IMR-90 (cell line): ENCODE results near the gene GOLT1A. TPM values are rescaled to one million over a fixed set of nuclear protein-coding genes. Genes with fewer than 3 reads are reported as not detected.
A peak's percentile ranks its signal among the peaks of the same experiment; 100 is the strongest.

ENCODE experiments used
- ATAC-seq: fragments of 200-7000 bp; cut with Tn5 transposase; 2 replicates; pipeline ENCODE4 v1.9.1; 2020; ENCODE audit warnings: low read depth, mild to moderate bottlenecking, moderate library complexity
- BruUV-seq: library from RNA; stranded (reverse); fragments of 400-500 nt; replicated peaks from 2 replicates; lab custom pipeline; 2021; lab: Mats Ljungman, UMichigan
- CTCF ChIA-PET: fragments of 300-600 bp; formaldehyde crosslinking; extraction: SDS; loops from one replicate; lab custom pipeline; 2021; ENCODE audit warnings: antibody characterized with exemption; lab: Yijun Ruan, JAX
- POLR2A ChIA-PET: fragments of 300-600 bp; sonication (Branson Sonifier 250); formaldehyde crosslinking; loops from one replicate; lab custom pipeline; 2022; ENCODE audit warnings: antibody characterized with exemption; ENCODE audit not compliant: unreplicated experiment; lab: Charles Lee
- DNase-seq: peaks from one replicate; pipeline ENCODE4 v3.0.0; 2013
- H2AFZ ChIP-seq: replicated peaks from 2 replicates; pipeline ENCODE3; 2013; ENCODE audit warnings: low read length, mild to moderate bottlenecking; ENCODE audit not compliant: poor library complexity
- H2AK5ac ChIP-seq: 2 replicates; pipeline ENCODE4 v1.6.1; 2013; ENCODE audit warnings: low read depth, low read length, inconsistent platforms
- H2AK9ac ChIP-seq: replicated peaks from 2 replicates; pipeline ENCODE3; 2013; ENCODE audit warnings: mild to moderate bottlenecking, low read depth, low read length, moderate library complexity; ENCODE audit not compliant: poor library complexity
- H2BK120ac ChIP-seq: 2 replicates; pipeline ENCODE4 v1.6.1; 2013; ENCODE audit warnings: low read depth, low read length, inconsistent platforms
- H2BK15ac ChIP-seq: 3 replicates; pipeline ENCODE4 v1.6.1; 2013; ENCODE audit warnings: low read depth, low read length, inconsistent platforms
- H2BK20ac ChIP-seq: 2 replicates; pipeline ENCODE4 v1.6.1; 2013; ENCODE audit warnings: low read depth, mild to moderate bottlenecking, inconsistent platforms, low read length, moderate library complexity
- H2BK5ac ChIP-seq: 2 replicates; pipeline ENCODE4 v1.6.1; 2013; ENCODE audit warnings: mild to moderate bottlenecking, low read depth, low read length, inconsistent platforms; ENCODE audit not compliant: poor library complexity, severe bottlenecking
- H3K14ac ChIP-seq: replicated peaks from 2 replicates; pipeline ENCODE4 v1.6.1; 2013; ENCODE audit warnings: low read depth, low read length, inconsistent platforms
- H3K18ac ChIP-seq: 2 replicates; pipeline ENCODE4 v1.6.1; 2013; ENCODE audit warnings: low read depth, low read length, control low read depth
- H3K23ac ChIP-seq: 2 replicates; pipeline ENCODE4 v1.6.1; 2013; ENCODE audit warnings: low read depth, low read length, inconsistent platforms
- H3K27ac ChIP-seq: 2 replicates; pipeline ENCODE4 v1.5.1; 2013; ENCODE audit warnings: mild to moderate bottlenecking, control low read depth, low read length; ENCODE audit not compliant: insufficient read depth
- H3K27me3 ChIP-seq: 2 replicates; pipeline ENCODE4 v1.6.1; 2013; ENCODE audit warnings: low read length; ENCODE audit not compliant: control insufficient read depth, insufficient read depth
- H3K36me3 ChIP-seq: 2 replicates; pipeline ENCODE4 v1.6.1; 2013; ENCODE audit warnings: low read length, mixed read lengths; ENCODE audit not compliant: control insufficient read depth, insufficient read depth
- H3K4ac ChIP-seq: 2 replicates; pipeline ENCODE4 v1.6.1; 2013; ENCODE audit warnings: low read depth, low read length, inconsistent platforms
- H3K4me1 ChIP-seq: 2 replicates; pipeline ENCODE4 v1.6.1; 2013; ENCODE audit warnings: low read length, mixed read lengths; ENCODE audit not compliant: control insufficient read depth, insufficient read depth
- H3K4me2 ChIP-seq: 2 replicates; pipeline ENCODE4 v1.6.1; 2013; ENCODE audit warnings: low read depth, mild to moderate bottlenecking, control low read depth, low read length, moderate library complexity
- H3K4me3 ChIP-seq: 2 replicates; pipeline ENCODE4 v1.5.1; 2013; ENCODE audit warnings: low read depth, mild to moderate bottlenecking, control low read depth, low read length, moderate library complexity; ENCODE audit not compliant: insufficient read depth
- H3K56ac ChIP-seq: 2 replicates; pipeline ENCODE4 v1.6.1; 2013; ENCODE audit warnings: low read length, inconsistent platforms; ENCODE audit not compliant: insufficient read depth; ENCODE audit errors: extremely low read depth
- H3K79me1 ChIP-seq, 2 experiments: 2 replicates each; pipeline ENCODE4 v1.6.1; 2013; ENCODE audit warnings: low read length in 2 of 2, inconsistent platforms in 1 of 2, low read depth in 1 of 2
- H3K9ac ChIP-seq: 2 replicates; pipeline ENCODE4 v1.6.1; 2013; ENCODE audit warnings: low read depth, low read length, control low read depth
- H3K9me1 ChIP-seq: 2 replicates; pipeline ENCODE4 v1.6.1; 2013; ENCODE audit warnings: low read length, inconsistent platforms; ENCODE audit not compliant: insufficient read depth
- H3K9me3 ChIP-seq: 2 replicates; pipeline ENCODE4 v1.6.1; 2013; ENCODE audit warnings: low read length; ENCODE audit not compliant: control insufficient read depth, insufficient read depth
- H4K20me1 ChIP-seq: 2 replicates; pipeline ENCODE4 v1.6.1; 2013; ENCODE audit warnings: low read length, inconsistent platforms; ENCODE audit not compliant: insufficient read depth
- H4K5ac ChIP-seq: 2 replicates; pipeline ENCODE4 v1.6.1; 2013; ENCODE audit warnings: mild to moderate bottlenecking, low read depth, low read length, control low read depth
- H4K8ac ChIP-seq, 2 experiments: 2 replicates each; pipeline ENCODE4 v1.6.1; 2013; ENCODE audit warnings: low read depth in 2 of 2, low read length in 2 of 2, control low read depth in 1 of 2, inconsistent platforms in 1 of 2
- H4K91ac ChIP-seq: 2 replicates; pipeline ENCODE4 v1.6.1; 2013; ENCODE audit warnings: low read depth, low read length, inconsistent platforms; ENCODE audit not compliant: insufficient read depth
- CEBPB ChIP-seq: IDR thresholded peaks from 2 replicates; pipeline ENCODE4 v1.6.1; 2012; ENCODE audit warnings: low read depth, low read length, improper control_type of control experiment
- RAD21 ChIP-seq: IDR thresholded peaks from 2 replicates; pipeline ENCODE4 v1.6.1; 2012; ENCODE audit warnings: low read length, improper control_type of control experiment
- SMC3 ChIP-seq: fragments of 150-350 bp; IDR thresholded peaks from 2 replicates; pipeline ENCODE4 v1.6.1; 2016; ENCODE audit warnings: low read depth, mild to moderate bottlenecking, antibody characterized with exemption, low read length, moderate library complexity
- WGBS, 2 experiments: methylation state at CpG; one replicate each; pipeline versions ENCODE4 v1.1.5 to v1.1.7; 2013; ENCODE audit warnings: missing lambda C conversion rate in 2 of 2; ENCODE audit not compliant: insufficient read length in 1 of 2; ENCODE audit errors: extremely low coverage in 2 of 2; 5-methylcytosine and 5-hydroxymethylcytosine counted together
- dilution Hi-C: fragments of 300-500 bp; cut with HindIII; formaldehyde crosslinking; loops from one replicate; pipeline ENCODE4 v1.14.3; 2018; ENCODE audit warnings: low sequenced_read_pairs; ENCODE audit not compliant: unreplicated experiment
- in situ Hi-C: fragments of 300-500 bp; cut with MboI; formaldehyde crosslinking; loops from 3 replicates; pipeline ENCODE4 v1.14.3; 2019; ENCODE audit warnings: low sequenced_read_pairs, inconsistent platforms, mixed read lengths
- intact Hi-C: fragments of 100-400 bp; cut with micrococcal nuclease; formaldehyde crosslinking; loops from 2 replicates; pipeline ENCODE4 v1.10.0; 2022
- polyA plus RNA-seq, 3 experiments: library from polyadenylated mRNA; depleted of rRNA; stranded (reverse); fragments of >200 nt; gene quantifications; 2 replicates each; pipeline ENCODE4 v1.2.3, GENCODE V29; 2012; ENCODE audit warnings: low replicate concordance in 1 of 3
- total RNA-seq: library from RNA; depleted of rRNA; stranded (reverse); fragments of >200 nt; gene quantifications from 2 replicates; pipeline ENCODE4 v1.2.3, GENCODE V29; 2012

The GOLT1A gene
- total and polyA plus RNA-seq, 2 of the 4 experiments (the other 2 are of a cell fraction): 0.32 TPM; not detected in 1

- H3K56ac ChIP-seq: no peak overlapping the region
- POLR2A ChIA-PET: no interaction called here
- H3K79me1 ChIP-seq: no peaks in the 10 kb centered on the region
- H3K4me2 ChIP-seq: no peak overlapping the region
- no TSS peak for BruUV-seq
- H2BK120ac ChIP-seq: 0 out of 2 replicates have a peak overlapping the region, but pooled peaks have one; percentile 25
- peak overlapping the region; percentile 66 for H3K4ac ChIP-seq
- H4K91ac ChIP-seq: peak overlapping the region; percentile 73
- no peaks in the 10 kb centered on the region for H3K27me3 ChIP-seq
- H3K9ac ChIP-seq: peak overlapping the region; percentile 21; the same call in 1 of the 2 replicates
- H3K27ac ChIP-seq: peak overlapping the region; percentile 28
- CTCF ChIA-PET: interaction anchor here (1.1 kb wide), 1 partner anchor 104 kb away, joined by 3 read pairs; the partner anchor contains the start of gene PLEKHA6
- H2BK15ac ChIP-seq: 0 out of 3 replicates have a peak overlapping the region, but pooled peaks have one; percentile 32
- peak overlapping the region; percentile 61 for H2AK9ac ChIP-seq
- H2AFZ ChIP-seq: peak overlapping the region; percentile 77
- peaks cover 17% of the 10 kb centered on the region for H3K36me3 ChIP-seq
- H3K23ac ChIP-seq: peak overlapping the region; percentile 32
- peak overlapping the region; percentile 40; the same call in 1 of the 2 replicates for H4K5ac ChIP-seq
- H4K8ac ChIP-seq: peak overlapping the region; percentile 42 to 49; a peak in 3 of 4 replicates
- intact Hi-C loops: no loop called here
- TF ChIP-seq SMC3: peak; percentile 15; the same call in 1 of the 2 replicates
- TF ChIP-seq RAD21: no peak
- no peak for TF ChIP-seq CEBPB
- H3K4me3 ChIP-seq: no peak overlapping the region
- H3K14ac ChIP-seq: peak overlapping the region; percentile 54
- peak overlapping the region; percentile 52; the same call in 1 of the 2 replicates for H2AK5ac ChIP-seq
- peak; percentile 50 for DNase-seq
- ATAC-seq: peak; percentile 73
- in situ Hi-C loops: no loop called here
- no CpG with 5 or more reads among the region's 5 CpGs for WGBS, 2 experiments
- no peak overlapping the region for H2BK5ac ChIP-seq
- dilution Hi-C loops: no loop called here
- H3K9me3 ChIP-seq: no peaks in the 10 kb centered on the region
- H3K18ac ChIP-seq: peak overlapping the region; percentile 17
- peaks cover 5% of the 10 kb centered on the region; the same call in 1 of the 2 replicates for H3K9me1 ChIP-seq
- peak overlapping the region; percentile 65 for H2BK20ac ChIP-seq
- H3K4me1 ChIP-seq: peaks cover 19% of the 10 kb centered on the region
- no peaks in the 10 kb centered on the region for H4K20me1 ChIP-seq
These were observed 42.2 kb upstream of the GOLT1A start for GRCh38 chr1:204255966-204256365.
